OCI-M2 (cell line): Measurements from ENCODE around the gene DDX56.
"Not testable (repeated sequence)": the region's sequence is repeated elsewhere in the genome, so short reads cannot be mapped to it uniquely, and the experiment has no call there.

Source experiments
- DNase-seq: peaks from one replicate; lab custom pipeline; 2025; ENCODE audit not compliant: unreplicated experiment; lab: John Stamatoyannopoulos, UW

Gene DDX56

DNA sequence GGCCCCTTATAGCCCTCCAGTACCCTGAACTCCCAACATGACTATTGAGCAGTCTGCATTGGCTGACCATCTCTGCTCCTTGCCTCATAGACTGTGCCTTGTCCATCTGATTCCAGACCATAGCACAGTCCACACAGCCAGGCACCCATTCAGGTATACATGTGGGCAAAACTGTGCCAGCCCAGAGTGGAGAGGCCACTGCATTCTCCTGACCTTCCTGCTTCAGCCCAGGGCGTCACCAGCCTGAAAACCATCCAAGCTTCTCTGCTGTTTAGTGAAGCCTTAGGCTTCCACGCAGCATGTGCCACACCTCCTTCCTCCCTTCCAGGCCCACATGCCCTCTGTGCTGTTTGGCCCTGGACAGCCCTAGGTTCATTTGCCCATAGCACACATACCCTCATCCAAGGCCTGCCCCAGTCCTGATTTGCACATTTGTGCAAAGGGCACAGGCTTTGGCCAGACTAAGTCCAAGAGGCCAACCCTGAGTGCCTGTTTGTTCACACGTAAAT lies 10.5 kb downstream of the DDX56 start:
- DNase-seq, result no peak

DNA sequence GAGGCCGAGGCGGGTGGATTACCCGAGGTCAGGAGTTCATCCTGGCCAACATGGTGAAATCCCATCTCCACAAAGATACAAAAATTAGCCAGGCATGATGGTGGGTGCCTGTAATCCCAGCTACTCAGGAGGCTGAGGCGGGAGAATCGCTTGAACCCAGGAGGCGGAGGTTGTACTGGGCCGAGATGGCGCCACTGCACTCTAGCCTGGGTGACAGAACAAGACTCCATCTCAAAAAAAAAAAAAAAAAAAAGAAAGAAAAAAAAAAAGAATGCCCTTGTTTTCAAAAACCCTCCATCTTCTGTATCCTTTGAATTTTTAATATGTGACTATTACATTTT lies 11.1 kb downstream of the DDX56 start:
- not testable (repeated sequence) for DNase-seq

DNA sequence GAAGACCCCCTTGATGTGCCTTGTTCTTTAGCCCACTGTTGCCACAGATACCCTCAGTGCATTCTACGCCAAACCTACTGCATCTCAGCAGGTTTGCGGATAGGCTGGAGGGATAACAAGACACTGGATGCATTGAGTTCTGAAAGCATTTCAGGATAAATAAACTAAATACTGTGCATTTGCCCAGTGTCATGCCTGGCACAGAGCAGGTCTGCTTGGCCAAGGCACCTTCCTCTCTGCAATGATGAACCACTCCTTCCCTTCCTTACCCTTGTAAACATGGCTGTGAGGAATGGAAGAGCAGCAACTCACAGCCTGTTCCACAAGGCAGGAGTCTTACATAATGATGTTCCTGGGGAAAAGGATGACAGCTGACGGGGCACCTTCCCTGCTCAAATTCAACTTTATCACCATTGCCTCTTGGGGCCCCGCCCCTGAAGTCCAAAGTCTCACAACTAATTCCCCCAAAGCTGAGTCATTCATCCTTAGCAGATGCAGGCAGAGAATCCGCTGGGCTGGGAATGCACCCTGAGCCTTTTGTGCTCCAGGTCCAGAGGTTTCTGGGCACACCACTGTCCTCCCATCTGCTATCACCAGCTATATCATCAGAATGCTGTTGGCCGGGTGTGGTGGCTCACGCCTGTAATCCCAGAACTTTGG lies 11.6 kb downstream of the DDX56 start:
- DNase-seq, result no peak

DNA sequence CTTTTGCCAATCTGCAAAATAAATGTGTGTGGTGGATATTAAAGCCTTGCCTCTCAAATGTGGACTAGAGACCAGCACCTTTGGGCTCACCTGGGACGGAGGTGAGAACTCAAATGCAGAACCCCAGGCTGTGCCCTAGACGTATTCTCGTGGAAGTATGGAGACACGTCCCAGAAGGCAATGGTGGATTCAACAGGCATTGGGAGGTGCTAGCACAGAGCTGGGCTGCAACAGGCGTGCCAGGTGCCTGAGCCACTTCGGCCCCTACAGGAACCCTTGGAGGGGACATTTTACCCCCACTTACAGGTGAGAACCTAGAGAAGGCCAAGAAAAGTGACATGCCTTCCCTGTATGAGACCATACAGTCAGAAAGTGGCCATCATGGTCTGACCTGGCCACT lies 12.2 kb downstream of the DDX56 start:
- no peak for DNase-seq

DNA sequence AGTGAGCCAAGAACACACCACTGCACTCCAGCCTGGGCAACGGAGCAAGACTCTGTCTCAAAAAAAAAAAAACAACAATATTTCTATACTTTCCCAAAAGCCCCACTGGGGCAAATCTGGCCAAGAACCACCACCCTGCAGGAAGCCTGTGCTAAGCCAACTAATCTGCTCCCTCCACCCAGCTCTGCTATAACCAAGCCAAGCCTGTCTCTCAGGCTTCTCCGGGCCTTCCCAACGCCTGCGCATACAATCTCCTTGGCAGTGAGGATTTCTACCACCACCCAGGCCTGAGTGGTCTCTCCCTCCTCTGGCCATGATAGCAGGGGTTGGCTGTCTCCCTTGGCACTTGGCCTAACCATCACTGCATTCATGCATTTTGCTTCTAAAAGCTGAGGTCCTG lies 14.2 kb downstream of the DDX56 start:
- no peak for DNase-seq

DNA sequence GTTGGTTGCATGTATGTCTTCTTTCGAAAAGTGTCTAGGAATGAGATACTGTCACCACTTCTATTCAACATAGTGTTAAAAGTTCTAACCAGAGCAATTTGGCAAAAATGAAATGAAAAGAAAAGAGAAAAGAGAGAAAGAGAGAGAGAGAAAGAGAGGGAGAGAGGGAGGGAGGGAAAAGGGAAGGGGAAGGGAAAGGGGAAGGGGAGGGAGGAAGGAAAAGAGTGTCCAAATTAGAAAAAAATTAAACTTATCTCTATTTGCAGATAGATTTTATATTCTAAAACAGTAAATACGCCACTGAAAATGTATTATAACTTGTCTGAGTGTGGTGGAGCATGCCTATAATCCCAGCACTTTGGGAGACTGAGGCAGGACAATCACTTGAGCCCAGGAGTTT lies 16.2 kb downstream of the DDX56 start:
- no peak for DNase-seq

DNA sequence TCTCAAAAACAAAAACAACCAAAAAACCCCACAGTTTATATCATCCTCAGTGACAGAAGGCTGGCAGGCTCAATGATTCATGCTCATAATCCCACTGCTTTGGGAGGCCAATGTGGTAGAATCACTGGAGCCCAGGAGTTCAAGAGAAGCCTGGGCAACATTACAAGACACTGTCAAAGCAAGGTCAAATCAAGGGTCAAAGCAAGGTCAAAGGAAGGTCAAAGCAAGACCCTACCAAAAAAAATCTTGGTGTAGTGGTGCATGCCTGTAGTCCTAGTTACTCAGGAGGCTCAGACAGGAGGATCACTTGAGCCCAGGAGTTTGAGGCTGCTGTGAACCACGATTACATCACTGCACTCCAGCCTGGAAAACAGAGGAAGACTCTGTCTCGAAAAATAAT lies 18.4 kb downstream of the DDX56 start:
- DNase-seq, result no peak

- DNase-seq, result not testable (repeated sequence)
Measured at GRCh38 chr7:44552473-44553005, 21.2 kb downstream of the DDX56 start.

DNA sequence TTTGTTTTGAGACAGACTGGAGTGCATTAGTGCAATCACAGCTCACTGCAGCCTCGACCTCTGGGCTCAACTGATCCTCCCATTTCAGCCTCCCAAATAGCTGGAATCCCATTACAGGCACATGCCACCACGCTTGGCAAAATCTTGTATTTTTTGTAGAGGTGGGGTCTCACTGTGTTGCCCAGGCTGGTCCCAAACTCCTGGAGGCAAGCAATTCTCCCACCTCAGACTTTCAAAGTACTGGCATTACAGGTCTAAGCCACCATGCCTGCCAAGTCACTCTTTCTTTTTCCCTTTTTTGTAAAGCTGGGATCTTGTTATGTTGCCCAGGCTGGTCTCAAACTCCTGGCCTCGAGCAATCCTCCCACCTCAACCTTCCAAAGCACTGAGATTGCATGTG lies 24.3 kb downstream of the DDX56 start:
- no peak for DNase-seq

GRCh38 chr7:44548893-44549292 lies 24.8 kb downstream of the DDX56 start:
- no peak for DNase-seq

DNA sequence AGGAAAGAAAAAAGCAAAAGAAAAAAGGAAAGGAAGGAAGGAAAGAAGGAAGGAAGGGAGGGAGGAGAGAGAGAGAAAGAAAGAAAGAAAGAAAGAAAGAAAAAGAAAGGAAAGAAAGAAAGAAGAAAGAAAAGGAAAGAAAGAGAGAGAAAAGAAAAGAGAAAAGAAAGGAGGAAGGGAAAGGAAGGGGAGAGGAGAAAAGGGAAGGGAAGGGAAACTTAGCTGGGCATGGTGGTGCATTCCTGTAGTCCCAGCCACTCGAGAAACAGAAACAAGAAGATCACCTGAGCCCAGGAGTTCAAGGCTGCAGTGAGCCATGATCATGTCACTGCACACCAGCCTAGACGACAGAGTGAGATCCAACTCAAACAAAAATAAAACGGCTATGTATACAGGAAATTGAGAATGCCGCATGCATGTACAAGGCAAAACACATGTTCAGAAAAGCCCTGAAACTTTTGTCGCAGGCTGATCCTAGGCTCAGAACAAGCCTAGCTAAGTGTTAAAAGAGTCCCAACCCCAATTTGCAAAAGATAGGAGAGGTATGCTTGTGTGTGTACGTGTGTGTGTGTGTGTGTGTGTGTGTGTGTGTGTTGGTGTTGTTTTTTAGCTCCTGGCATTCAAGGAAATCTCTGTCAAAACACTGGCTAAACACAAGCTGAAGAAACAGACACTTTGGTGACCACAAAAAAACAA lies 26.0 kb downstream of the DDX56 start:
- no peak for DNase-seq

DNA sequence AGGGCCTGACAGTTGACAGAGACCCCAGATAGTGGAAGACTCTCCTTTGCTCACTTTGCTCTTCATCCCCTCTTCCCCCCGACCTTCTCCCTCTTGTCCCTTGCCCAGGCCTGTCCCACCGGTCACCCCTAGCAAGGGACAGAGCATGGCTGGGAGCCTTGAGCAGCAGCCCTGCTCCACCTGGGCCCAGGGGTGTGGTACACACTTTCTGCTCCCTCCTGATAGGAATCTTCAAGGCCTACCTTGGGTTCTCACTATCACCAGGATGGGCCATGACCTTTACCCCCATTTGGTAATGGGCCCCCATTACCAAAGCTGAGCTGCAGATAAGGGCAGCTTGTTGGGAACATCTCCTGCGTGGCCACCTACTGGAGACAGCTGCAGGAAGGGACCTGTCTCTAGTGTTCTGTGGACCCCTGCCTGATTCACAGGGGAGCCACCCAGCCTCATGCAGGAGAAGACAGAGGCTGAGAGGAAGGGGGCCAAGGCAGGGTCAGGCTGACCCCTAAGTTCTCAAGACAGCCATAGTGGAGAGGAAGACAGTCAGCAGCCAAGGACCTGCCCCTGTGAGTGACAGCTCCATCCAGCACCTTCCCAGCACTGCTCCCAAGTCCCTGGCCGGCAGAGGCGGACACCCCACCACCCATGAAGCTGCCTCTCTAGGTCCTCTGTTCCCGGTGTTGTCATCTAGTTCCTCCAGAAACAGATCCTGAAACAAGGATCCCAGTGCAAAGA lies 31.7 kb downstream of the DDX56 start:
- DNase-seq, result no peak

- DNase-seq, result no peak
Measured at GRCh38 chr7:44541028-44541869, 32.5 kb downstream of the DDX56 start, which contains the start of gene NPC1L1. NPC1L1 (minus strand) TSS chr7:44541330; CDS start chr7:44541259, 71 bp downstream.

- DNase-seq, result no peak
Measured at GRCh38 chr7:44540592-44541027, 33.1 kb downstream of the DDX56 start.

DNA sequence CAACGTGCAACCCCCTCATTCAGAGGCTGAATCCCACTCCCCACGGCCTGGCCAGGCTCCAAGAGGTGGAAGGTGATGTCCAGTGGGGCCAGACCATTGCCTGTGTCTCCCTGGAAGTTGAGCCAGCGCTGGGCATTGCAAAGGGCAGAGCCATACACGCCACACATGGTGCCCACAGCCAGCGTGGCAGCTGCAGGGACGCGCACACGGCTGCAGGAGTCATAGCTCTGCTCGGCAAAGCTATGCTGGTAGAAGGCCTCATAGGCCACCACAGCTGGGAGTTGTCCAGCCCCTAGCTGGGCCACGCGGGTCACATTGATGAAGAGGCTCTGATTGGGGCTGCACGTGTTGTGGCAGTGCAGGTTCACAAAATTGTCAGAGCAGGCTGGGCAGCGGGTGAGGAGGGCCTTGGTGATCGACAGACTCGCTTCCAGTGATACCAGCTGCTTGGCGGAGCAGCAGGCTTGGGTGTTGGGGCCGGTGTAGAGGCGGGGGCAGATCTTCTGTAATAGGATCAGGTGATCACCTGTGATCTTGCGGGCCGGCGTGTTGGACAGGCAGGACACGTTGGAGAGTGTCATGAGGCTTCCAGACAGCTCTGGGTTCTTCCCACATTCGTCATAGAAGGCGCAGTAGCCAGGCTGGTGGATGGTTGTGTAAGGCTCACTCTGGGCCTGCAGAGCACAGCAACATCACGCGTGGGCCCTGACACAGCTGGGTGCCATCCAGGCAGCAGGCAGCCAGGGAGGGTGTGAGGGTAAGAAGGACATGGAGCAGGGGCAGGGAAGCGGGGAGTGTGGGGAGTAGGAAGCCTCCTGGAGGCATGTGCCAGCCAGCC lies 33.8 kb downstream of the DDX56 start:
- no peak for DNase-seq

DNA sequence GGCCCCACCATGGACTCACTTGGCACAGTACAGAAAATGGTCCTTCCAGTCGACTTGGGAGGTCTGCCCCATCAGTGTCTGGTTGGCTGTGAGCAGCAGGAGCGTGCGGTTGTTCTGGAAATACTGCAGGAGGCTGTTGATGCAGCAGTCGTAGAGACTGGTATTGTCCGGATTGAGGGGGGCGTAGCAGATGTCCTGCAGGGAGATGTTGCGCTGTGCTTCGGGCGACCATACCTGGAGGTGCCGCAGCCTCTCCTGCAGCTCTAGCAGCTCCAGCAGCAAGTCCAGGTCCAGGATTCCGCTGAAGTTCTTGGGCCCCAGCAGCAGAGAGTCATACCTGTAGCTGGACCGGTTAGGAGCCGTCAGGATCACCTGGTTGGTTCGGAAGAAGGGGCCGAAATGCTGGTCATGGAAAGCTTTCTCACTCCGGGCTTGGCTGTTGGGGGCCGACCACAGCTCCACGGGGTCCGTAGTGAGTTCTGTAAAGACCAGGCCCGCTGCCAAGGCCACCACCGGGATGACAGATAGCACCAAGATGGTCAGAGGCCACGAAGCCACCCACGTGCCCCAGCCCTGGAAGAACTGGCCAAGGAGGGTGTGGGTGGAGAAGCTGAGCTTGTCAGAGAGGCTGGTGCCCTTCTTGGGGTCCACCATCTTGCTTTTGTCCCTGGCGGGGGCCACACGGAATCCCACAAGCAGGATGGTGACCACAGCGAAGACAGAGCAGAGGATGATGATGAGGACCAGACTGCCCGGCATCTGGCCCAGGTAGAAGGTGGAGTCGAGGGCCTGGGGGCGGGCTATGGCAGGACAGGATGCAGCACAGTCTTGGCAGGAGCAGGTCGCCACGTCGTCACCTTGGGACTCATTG lies 34.7 kb downstream of the DDX56 start:
- DNase-seq, result no peak

DNA sequence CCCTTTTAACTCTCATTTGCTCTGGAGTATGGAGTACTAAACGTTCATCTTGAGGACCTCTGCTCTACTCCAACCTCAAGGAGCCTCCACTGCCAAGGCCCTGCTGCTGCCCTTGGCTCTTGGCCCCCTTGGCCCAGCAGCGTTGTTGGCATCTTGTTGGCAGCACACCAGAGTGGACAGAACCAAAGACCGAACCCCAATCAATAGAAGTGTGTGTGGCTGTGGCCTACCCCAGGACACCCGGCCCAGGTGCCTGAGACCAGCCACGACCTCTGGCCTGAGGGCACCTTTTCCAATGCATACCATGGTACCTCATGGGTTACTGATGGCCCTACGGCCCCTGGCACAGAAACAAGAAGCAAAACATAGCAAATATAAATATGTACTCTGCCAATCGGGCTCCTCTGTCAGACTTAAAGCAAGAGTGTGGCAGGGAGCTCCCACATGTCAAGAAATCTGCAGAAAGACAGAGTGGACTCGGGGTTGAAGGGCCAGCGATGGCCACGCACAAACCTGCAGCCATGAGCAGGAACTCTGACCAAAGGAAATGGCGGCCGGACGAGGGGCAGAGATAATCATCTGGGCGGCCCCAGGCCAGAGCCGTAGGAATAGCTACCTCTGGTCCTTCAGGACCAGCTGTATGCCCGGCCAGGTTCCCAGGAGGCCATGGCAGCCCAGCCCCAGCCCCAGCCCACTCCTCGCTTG lies 35.5 kb downstream of the DDX56 start:
- DNase-seq, result no peak

- DNase-seq, result no peak
Measured at GRCh38 chr7:44537442-44537841, 36.3 kb downstream of the DDX56 start.
